NCI-H146 (cell line): ENCODE results near the gene NSUN4.
"Not testable (repeated sequence)": the region's sequence is repeated elsewhere in the genome, so short reads cannot be mapped to it uniquely, and the experiment has no call there.

Experiments used
- DNase-seq: peaks from one replicate; lab custom pipeline; 2025; lab: John Stamatoyannopoulos, UW

The NSUN4 gene

GRCh38 chr1:46340404-46341221 lies at the start of gene NSUN4:
Gene NSUN4 (plus strand): TSS chr1:46340807. CDS start chr1:46340827, 20 bp downstream.
- DNase-seq = peak; percentile 86

GRCh38 chr1:46295306-46295705 lies 45.3 kb upstream of the NSUN4 start:
- no peak for DNase-seq

- DNase-seq = no peak
These were observed 42.2 kb upstream of the NSUN4 start for GRCh38 chr1:46298387-46298786.

GRCh38 chr1:46300673-46301405 lies 39.8 kb upstream of the NSUN4 start:
- DNase-seq = no peak

- DNase-seq = no peak
These were observed 39.2 kb upstream of the NSUN4 start for GRCh38 chr1:46301406-46301807.

GRCh38 chr1:46301808-46302640 lies 38.6 kb upstream of the NSUN4 start:
- DNase-seq = peak; percentile 52

DNA sequence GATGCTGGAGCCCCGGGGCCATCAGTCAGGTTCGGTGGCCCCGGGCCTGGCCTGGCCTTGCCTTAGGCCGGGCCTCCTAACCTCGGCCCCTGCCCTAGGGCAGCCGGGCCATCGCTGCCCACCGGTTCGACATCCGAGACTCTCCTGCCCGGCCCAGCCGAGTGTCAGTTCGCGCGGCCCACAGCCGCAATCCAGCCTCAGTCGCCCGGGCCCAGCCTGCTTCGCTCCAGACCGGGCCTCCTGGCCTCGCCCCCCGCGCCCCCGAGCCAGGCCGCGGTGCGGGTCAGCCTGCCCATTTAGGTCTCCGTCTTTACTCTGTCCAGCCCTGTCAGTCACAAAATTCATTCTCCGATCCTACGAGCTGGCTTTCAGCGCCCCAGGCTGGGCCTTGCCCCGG lies 38.0 kb upstream of the NSUN4 start:
- no peak for DNase-seq

DNA sequence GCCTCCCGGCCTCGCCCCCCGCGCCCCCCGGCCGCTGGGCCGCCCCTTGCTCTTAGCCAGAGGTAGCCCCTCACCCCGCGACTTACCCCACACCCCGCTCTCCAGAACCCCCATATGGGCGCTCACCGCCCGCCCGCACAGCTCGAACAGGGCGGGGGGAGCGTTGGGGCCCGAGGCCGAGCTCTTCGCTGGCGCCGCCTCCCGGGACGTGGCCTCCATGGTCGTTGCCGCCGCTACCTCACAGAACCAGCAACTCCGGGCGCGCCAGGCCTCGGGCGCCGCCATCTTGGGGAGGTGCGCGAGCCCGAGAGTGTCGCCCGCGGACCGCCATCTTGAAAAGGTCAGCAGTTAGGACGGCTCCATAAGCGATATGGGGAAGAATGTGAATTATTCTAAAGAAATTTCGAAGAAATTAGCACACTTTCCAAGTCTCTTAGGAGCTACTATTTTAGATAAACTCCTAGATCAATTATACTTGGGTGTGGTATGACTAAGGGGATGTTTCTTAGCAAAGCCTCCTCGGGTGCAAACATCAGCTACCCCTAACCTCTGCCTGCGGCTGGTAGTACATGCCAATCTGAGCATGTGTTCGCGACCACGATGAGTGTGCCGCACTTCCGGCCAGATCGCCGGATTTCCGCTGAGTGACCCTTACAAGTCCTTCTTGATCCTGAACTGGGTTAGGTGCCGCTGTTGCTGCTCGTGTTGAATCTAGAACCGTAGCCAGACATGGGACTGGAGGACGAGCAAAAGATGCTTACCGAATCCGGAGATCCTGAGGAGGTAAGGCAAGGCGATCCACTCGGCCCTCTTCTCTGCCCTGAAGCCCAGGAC lies 37.4 kb upstream of the NSUN4 start, which contains the start of the genes LRRC41 and UQCRH:
TSS of gene LRRC41 (minus strand) at position 579 of the 834 bp plus-strand sequence. CDS start at position 285, 294 bp downstream.
TSS of gene UQCRH (plus strand) at position 661 of the 834 bp plus-strand sequence. CDS start at position 730, 69 bp downstream.
- DNase-seq = peak; percentile 89

- no peak for DNase-seq
These were observed 36.7 kb upstream of the NSUN4 start for GRCh38 chr1:46303872-46304326.

DNA sequence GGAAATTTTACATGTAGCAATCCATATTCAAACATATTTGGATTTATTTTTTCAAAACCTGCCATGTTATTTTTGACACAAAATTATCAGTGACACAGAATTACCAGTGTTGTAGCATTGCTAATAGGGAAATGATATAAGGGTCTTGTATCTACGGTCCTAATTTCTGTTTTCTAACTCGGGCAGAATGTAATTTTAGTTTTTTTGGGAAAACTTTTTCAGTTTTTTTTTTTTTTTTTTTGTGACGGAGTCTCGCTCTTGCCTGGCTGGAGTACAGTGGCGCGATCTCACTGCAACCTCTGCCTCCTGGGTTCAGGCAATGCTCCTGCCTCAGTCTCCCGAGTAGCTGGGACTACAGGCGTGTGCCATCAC lies 34.5 kb upstream of the NSUN4 start:
- no peak for DNase-seq

GRCh38 chr1:46309401-46310159 lies 31.0 kb upstream of the NSUN4 start:
- DNase-seq = no peak

DNA sequence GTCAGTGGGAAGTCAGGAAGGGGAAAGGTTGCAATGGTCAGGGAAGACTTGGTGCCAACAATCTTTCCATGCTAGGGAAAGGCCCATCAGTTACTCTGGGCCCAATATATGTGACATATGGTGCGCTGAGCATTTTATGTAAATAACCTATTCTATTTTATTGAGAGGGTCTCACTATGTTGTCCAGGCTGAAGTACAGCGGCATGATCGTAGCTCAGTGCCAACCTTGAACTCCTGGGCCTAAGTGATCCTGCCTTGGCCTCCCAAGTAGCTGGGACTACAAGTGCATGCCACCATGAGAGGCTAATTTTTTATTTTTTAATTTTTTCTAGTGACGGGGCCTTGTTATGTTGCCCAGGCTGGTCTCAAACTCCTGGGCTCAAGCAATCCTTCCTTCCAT lies 30.3 kb upstream of the NSUN4 start:
- DNase-seq = no peak

GRCh38 chr1:46315669-46316403 lies 24.8 kb upstream of the NSUN4 start:
- DNase-seq = no peak

GRCh38 chr1:46317323-46317722 lies 23.3 kb upstream of the NSUN4 start:
- DNase-seq = no peak

- DNase-seq = not testable (repeated sequence)
These were observed 21.3 kb upstream of the NSUN4 start for GRCh38 chr1:46319301-46319700.

DNA sequence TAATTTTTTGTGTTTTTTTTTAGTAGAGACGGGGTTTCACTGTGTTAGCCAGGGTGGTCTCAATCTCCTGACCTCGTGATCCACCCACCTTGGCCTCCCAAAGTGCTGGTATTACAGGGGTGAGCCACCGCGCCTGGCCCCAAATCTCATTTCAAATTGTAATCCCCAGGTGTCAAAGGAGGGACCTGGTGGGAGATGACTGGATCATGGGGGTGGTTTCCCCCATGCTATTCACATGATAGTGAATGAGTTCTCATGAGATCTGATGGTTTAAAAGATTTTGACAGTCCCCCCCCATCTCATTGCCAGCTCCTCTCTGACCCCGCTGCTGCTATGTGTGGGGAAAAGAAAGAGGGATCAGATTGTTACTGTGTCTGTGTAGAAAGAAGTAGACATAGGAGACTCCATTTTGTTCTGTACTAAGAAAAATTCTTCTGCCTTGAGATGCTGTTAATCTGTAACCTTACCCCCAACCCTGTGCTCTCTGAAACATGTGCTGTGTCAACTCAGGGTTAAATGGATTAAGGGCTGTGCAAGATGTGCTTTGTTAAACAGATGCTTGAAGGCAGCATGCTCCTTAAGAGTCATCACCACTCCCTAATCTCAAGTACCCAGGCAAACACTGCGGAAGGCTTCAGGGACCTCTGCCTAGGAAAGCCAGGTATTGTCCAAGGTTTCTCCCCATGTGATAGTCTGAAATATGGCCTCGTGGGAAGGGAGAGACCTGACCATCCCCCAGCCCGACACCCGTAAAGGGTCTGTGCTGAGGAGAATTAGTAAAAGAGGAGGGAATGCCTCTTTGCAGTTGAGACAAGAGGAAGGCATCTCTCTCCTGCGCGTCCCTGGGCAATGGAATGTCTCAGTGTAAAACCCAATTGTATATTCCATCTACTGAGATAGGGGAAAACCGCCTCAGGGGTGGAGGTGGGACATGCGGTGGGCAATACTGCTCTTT lies 20.4 kb upstream of the NSUN4 start:
- DNase-seq = not testable (repeated sequence)

- not testable (repeated sequence) for DNase-seq
These were observed 18.4 kb upstream of the NSUN4 start for GRCh38 chr1:46322191-46322590.

GRCh38 chr1:46325285-46326076 lies 15.1 kb upstream of the NSUN4 start:
- DNase-seq = not testable (repeated sequence)
